SK-N-SH (cell line): ENCODE measurements around the gene MYRF.

Experiments
- CTCF ChIP-seq: fragments of 200-600 bp; sonication (generic); IDR thresholded peaks from 2 replicates; pipeline ENCODE4 v1.6.1; 2017; ENCODE audit warnings: antibody characterized with exemption, mild to moderate bottlenecking, moderate library complexity
- FOXM1 ChIP-seq: IDR thresholded peaks from 2 replicates; pipeline ENCODE4 v1.4.0; 2012; ENCODE audit warnings: low read depth, mild to moderate bottlenecking
- JUND ChIP-seq: IDR thresholded peaks from 2 replicates; pipeline ENCODE4 v1.4.0; 2012
- NRF1 ChIP-seq: IDR thresholded peaks from 2 replicates; pipeline ENCODE4 v1.6.1; 2012; ENCODE audit warnings: low read depth, mild to moderate bottlenecking, low read length
- POLR2AphosphoS5 ChIP-seq: IDR thresholded peaks from 2 replicates; pipeline ENCODE4 v1.6.1; 2012; ENCODE audit warnings: low read depth, low read length
- RAD21 ChIP-seq: IDR thresholded peaks from 2 replicates; pipeline ENCODE4 v1.6.1; 2012; ENCODE audit warnings: mild to moderate bottlenecking, low read length
- SMC3 ChIP-seq: IDR thresholded peaks from 2 replicates; pipeline ENCODE4 v1.6.1; 2012; ENCODE audit warnings: low read depth, low read length, improper control_type of control experiment
- USF2 ChIP-seq: fragments of 150-350 bp; IDR thresholded peaks from 2 replicates; pipeline ENCODE4 v1.6.1; 2017; ENCODE audit warnings: antibody characterized with exemption, low read length, low read depth, borderline replicate concordance
- ZBTB33 ChIP-seq: IDR thresholded peaks from 2 replicates; pipeline ENCODE4 v1.4.0; 2012; ENCODE audit warnings: low read depth, borderline replicate concordance

GRCh38 chr11:61781585-61781984 lies 29.1 kb downstream of the MYRF start:
- no peak for TF ChIP-seq CTCF
- no peak for TF ChIP-seq POLR2AphosphoS5
- no peak for TF ChIP-seq SMC3
- no peak for TF ChIP-seq ZBTB33
- no peak for TF ChIP-seq NRF1
- TF ChIP-seq RAD21, result no peak
- no peak for TF ChIP-seq JUND
- no peak for TF ChIP-seq USF2
- TF ChIP-seq FOXM1, result no peak
